HG02759 (cell line): ENCODE results near the gene LMTK2.

Source experiments
- ATAC-seq: cut with Tn5 transposase; IDR thresholded peaks from one replicate; pipeline ENCODE4 v1.9.1; 2021; ENCODE audit warnings: mild to moderate bottlenecking, moderate library complexity; ENCODE audit not compliant: unreplicated experiment

The LMTK2 gene

DNA sequence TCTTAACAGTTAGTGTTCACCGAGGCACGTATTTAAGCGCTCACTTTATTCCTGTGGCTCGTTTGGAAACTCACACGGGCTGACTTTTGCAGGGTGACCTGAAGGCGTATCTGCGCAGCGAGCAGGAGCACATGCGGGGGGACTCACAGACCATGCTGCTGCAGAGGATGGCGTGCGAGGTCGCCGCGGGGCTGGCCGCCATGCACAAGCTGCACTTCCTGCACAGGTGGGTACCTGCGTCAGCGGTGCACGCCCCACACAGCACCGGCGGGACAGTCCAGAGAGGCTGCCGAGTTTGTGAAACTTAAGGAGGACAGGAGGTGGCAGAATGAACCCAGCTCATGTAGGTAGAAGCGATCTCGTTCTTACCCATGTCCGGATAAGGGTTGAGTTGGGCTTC is 64.8 kb downstream of the LMTK2 start:
- ATAC-seq = no peak

- no peak for ATAC-seq
Observed at GRCh38 chr7:98174334-98175259, 67.9 kb downstream of the LMTK2 start.

DNA sequence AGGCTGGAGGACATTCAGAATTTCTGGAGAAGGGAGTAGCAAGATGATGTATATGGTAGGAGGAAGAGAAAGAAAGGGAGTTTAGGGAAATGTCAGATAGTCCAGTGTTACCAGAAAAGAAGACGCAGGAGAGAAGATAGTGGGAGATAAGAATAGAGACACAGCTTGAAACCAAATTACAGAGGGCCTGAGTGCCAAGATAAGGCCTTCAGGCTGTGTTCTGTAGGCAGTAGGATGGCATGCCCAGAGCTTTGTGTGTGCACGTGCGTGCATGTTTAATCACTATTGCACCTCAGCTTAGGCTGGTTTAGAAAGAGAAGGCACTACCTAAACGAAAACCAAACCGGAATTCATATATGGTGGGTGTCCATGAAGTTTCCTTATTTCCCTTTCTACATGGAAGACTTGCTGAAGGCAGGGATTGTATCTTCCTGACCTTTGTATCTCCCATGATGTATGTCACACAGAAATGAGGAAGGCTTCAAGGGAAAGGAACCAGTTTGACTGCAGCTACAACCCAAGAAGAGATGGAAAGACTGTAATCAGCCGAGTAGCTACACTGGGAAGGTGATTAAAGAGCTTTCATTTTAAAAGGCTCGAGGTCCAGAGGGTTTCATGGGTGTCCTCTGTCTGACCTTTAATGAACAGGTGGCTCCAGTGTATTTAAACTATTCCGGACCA is 68.7 kb downstream of the LMTK2 start:
- no peak for ATAC-seq

DNA sequence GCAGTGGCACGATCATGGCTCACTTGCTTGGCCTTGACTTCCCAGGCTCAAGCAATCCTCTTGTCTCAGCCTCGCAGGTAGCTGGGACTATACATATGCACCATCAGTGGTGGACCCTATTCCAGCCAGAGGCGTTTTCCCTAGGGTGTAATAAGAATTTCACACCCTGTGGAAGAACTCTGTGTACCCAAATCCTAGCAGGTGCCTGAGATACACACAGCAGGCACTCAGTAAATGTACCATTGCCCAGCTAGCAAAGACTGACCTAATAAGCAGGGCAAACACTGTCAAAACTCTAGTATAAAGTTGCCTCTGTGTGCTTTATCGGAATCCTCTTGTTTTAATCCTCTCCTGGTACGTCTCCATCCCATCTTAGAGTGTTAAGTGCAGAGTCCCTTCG is 70.9 kb downstream of the LMTK2 start:
- no peak for ATAC-seq

- ATAC-seq = no peak
Observed at GRCh38 chr7:98178321-98178720, 71.7 kb downstream of the LMTK2 start.

- no peak for ATAC-seq
Observed at GRCh38 chr7:98178762-98179490, 72.3 kb downstream of the LMTK2 start.

- ATAC-seq = no peak
Observed at GRCh38 chr7:98180751-98181150, 74.1 kb downstream of the LMTK2 start.

DNA sequence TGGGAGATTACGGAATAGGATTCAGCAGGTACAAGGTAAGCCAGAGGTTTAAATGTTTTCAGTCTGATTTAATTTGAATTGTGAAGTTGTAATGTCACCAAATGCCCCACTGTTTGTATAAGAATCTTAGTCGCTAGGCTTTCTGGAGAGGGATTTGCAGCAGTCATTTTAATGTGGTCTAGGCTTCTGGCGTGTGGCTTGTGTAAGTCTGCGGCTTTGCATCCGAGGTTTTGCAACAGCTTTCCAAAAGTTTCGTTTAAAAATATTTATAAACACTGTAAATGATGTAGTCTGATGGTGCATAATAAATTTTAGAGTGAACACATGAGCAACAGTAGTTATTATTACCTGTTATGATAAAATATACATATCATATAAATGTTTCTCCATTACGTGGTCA is 78.4 kb downstream of the LMTK2 start:
- no peak for ATAC-seq

DNA sequence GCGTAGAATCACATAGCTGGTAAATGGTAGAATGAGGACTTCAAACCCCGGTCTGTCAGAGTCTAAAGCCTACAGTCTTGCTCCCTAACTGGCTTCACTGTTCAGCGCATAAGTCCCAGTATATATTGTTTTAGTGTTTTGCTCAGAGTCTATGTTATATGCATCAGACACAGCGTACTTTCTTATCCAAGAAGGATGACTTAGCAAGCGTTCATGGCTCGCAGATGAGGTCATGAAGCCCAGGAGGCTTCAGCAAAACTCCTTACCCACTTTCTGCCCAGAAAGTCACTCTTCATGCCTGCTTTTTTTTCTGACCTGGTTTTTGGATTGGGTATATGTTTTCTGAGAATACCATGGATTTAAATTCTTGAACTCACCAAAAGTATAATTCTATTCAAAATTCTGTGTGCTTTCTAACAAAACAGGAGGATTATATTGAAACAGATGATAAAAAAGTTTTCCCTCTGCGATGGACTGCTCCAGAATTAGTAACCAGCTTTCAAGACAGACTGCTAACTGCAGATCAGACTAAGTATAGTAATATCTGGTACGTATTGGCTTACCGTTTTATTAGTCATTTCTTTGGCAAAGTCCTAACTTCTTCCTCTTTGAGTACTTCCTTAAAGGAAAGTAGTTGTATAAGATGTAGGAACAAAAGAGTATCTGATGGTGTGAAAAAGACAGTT is 79.9 kb downstream of the LMTK2 start:
- ATAC-seq = no peak

- ATAC-seq = no peak
Observed at GRCh38 chr7:98187138-98187502, 80.5 kb downstream of the LMTK2 start.

GRCh38 chr7:98189559-98189958 is 82.9 kb downstream of the LMTK2 start:
- no peak for ATAC-seq

- ATAC-seq = no peak
Observed at GRCh38 chr7:98191668-98192431, 85.2 kb downstream of the LMTK2 start.

DNA sequence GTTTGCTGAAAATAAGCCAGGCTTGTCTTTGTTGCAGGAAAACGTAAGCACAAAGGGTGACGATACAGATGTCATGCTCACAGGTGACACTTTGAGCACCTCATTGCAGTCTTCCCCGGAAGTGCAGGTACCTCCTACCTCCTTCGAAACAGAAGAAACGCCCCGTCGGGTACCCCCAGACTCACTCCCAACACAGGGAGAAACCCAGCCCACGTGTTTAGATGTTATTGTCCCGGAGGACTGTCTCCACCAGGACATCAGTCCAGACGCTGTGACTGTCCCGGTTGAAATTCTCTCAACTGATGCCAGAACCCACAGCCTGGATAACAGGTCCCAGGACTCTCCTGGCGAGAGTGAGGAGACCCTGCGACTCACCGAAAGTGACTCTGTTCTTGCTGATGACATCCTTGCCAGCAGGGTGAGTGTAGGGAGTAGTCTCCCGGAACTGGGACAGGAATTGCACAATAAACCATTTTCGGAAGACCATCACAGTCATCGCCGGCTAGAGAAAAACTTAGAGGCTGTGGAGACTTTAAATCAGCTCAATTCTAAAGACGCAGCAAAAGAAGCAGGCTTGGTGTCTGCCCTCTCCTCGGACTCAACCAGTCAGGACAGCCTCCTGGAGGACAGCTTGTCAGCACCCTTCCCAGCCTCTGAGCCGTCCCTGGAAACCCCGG is 86.3 kb downstream of the LMTK2 start:
- ATAC-seq = no peak

GRCh38 chr7:98193474-98194180 is 87.0 kb downstream of the LMTK2 start:
- ATAC-seq = no peak

DNA sequence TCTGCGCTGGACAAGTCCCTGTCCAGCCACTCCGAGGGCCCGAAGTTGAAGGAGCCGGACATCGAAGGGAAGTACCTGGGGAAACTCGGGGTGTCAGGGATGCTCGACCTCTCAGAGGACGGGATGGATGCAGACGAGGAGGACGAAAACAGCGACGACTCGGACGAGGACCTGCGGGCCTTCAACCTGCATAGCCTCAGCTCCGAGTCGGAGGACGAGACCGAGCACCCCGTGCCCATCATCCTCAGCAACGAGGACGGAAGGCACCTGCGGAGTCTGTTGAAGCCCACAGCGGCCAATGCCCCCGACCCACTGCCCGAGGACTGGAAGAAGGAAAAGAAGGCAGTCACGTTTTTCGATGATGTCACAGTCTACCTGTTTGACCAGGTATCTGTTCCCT is 87.5 kb downstream of the LMTK2 start:
- ATAC-seq = no peak

DNA sequence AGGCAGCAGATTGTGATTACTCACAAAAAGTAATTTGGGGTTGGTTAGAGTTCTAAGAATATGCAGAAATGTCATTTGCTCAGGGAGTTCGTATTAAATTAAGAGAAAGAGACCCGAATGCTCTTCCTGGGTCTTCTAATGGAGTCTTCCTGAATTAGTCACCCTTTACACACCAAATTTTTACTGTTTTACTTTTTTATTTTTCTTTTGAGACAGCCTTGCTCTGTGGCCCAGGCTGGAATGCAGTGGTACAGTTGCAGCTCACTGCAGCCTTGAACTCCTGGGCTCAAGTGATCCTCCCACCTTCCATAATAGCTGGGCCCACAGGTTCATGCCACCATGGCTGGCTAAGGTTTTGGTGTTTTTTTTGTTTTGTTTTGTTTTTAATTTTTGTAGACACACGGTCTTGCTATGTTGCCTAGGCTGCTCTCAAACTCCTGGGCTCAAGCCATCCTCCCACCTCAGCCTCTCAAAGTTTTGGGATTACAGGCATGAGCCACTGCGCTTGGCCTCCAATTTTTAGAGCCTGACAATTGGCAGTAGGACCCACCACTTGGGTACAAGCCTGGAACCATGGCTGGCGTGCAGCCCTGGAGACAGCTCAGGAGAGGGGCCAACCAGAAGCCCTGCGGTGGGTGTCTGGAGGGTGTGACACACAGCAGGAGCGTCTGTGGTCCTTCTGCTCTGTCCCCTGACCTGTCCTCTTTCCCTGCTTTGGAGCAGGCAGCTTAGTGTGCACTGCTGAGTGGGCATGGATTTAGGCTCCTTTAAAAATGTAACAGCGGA is 88.2 kb downstream of the LMTK2 start:
- no peak for ATAC-seq

DNA sequence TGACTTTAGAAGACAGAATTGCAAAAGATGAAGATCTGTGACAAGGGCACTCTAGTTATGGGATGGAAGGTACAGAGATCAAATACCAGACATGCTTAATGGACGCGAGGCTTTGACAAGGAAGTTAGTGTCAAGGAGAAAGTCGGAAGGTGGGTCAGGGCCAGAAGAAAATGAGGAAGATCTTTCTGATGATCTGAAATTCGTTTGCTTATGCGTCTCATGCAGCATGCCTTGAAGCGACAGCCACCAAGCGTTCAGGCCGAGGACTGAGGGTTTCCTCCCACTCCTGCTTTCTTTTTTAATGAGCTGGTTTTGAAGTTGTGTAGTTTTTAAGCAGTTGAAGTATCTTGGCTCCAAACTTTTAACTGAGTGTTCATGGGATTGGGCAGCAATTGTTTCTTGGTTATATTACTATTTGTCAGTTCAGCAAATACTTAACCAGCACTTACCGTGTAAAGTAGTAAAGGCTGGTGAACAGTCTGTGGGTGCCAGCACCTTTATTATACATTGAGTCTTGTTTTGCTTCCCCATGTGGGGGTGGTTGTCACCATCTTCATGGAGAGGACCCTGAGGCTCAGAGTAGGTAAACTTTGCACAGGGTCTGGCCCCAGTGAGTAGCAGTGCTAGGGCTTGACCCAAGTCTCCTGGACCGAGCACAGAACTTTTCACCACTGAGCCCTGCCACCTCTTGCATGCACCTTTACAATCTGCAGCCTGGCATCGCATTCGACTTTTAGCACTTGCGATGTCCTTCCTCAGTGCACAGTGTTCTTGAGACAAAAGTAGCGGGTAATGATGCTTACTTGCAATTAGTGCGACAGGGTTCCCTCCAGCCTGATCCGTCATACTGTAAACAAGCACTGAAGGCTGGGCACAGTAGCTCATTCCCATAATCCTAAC is 90.3 kb downstream of the LMTK2 start:
- no peak for ATAC-seq
